Transverse colon (tissue), 4 donors: ENCODE data around the gene NT5DC3. TPM values are rescaled to one million over a fixed set of nuclear protein-coding genes. Genes with fewer than 3 reads are reported as not detected.

Experiments
- DNase-seq: peaks from one replicate; pipeline ENCODE4 v3.0.0-alpha.2; 2019
- H3K27ac ChIP-seq, 4 donors: fragments of 200-600 bp; sonication (generic); 2 replicates each; pipeline ENCODE4 v1.5.1; 2016 to 2018; ENCODE audit warnings: inconsistent platforms in 4 of 4
- H3K27me3 ChIP-seq: fragments of 200-600 bp; sonication (generic); 2 replicates; pipeline ENCODE4 v1.5.1; 2017; ENCODE audit warnings: inconsistent platforms
- H3K36me3 ChIP-seq, 4 donors: fragments of 200-600 bp; sonication (generic); 2 replicates each; pipeline ENCODE4 v1.5.1; 2017 to 2019; ENCODE audit warnings: inconsistent platforms in 4 of 4
- H3K4me1 ChIP-seq, 4 donors: fragments of 200-600 bp; sonication (generic); 2 replicates each; pipeline ENCODE4 v1.5.1; 2017 to 2020; ENCODE audit warnings: inconsistent platforms in 4 of 4
- H3K4me3 ChIP-seq, 4 donors: fragments of 200-600 bp; sonication (generic); 1 replicate in 1 of 4; 2 replicates in 3 of 4; pipeline versions ENCODE4 v1.5.1 to v1.6.1; 2017 to 2019; ENCODE audit warnings: inconsistent platforms in 4 of 4
- H3K9me3 ChIP-seq, 2 donors: fragments of 200-600 bp; sonication (generic); 2 replicates each; pipeline ENCODE4 v1.5.1; 2017 to 2019; ENCODE audit warnings: inconsistent platforms in 2 of 2
- EP300 ChIP-seq: sonication (generic); formaldehyde crosslinking; IDR thresholded peaks from one replicate; pipeline ENCODE4 v1.6.1; 2017; ENCODE audit warnings: antibody characterized with exemption, low read depth
- POLR2A ChIP-seq: fragments of 450-650 bp; IDR thresholded peaks from one replicate; pipeline ENCODE4 v1.6.1; 2016; ENCODE audit warnings: antibody characterized with exemption, mild to moderate bottlenecking, moderate library complexity
- POLR2AphosphoS5 ChIP-seq, 3 donors: sonication (generic); formaldehyde crosslinking; IDR thresholded peaks; one replicate each; pipeline ENCODE4 v1.6.1; 2016; ENCODE audit warnings: antibody characterized with exemption in 3 of 3
- WGBS, 2 donors: methylation state at CpG; one replicate each; pipeline ENCODE4 v1.1.5; 2018; ENCODE audit warnings: low coverage in 1 of 2; 5-methylcytosine and 5-hydroxymethylcytosine counted together
- in situ Hi-C, 4 donors: fragments of 200-750 bp; cut with MboI; loops; one replicate each; pipeline versions ENCODE4 v1.15.0 to v1.15.1; 2017; ENCODE audit warnings: low sequenced_read_pairs in 3 of 4, low pct_ligation_motif_present in 1 of 4, low pct_unique_long_range_greater_than_20kb in 1 of 4
- intact Hi-C: fragments of 100-400 bp; cut with DNase I; formaldehyde crosslinking; loops from one replicate; pipeline ENCODE4 v1.15.1; 2023; ENCODE audit warnings: low total_unique reads
- total RNA-seq, 4 donors: library from RNA; depleted of rRNA; stranded (reverse); fragments of >200 nt; gene quantifications; one replicate each; pipeline ENCODE4 v1.1.0, GENCODE V29; 2016
- TF ChIP-seq, protein P1 (sequence below), 5 experiments: fragments of 200-600 bp in 3 of 5; fragments of 450-650 bp in 2 of 5; sonication (generic) in 3 of 5; IDR thresholded peaks; 1 replicate in 2 of 5; 2 replicates in 3 of 5; pipeline ENCODE4 v1.5.1; 2016 to 2017; ENCODE audit warnings: antibody characterized with exemption in 5 of 5, inconsistent platforms in 3 of 5, mild to moderate bottlenecking in 2 of 5, moderate library complexity in 1 of 5

Gene NT5DC3
- total RNA-seq, 4 donors from 2014 or later = 24.3 to 71.4 (median 54.8) TPM

DNA sequence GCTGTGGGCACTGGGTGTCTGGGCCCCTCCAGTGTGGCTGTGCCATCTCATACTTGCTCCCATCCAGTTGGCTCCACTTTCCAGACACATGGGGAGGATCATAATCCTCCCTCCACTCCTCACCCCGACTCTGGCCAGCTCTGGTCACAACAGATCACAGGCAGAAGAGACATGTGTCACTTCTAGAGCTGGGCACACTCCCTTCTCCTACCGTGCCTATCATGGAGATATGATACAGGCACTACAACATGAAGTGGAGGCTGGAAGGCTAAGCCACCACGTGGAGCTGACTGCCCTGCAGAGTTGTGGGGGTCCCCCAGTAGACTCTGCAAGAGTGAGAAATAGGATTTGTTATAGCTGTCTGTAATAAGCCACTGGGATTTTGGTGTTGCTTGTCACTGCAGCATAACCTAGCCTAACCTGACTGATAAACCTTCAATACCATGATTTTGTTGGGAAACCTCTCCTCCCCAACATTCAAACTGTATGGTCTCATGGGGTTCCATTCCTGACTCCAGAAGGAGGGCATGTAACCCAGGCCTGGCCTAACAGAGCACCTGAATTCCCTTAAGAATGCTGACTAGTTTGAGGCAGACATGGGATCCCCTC lies 20.0 kb downstream of the NT5DC3 start:
- no peaks in the 10 kb centered on the region for H3K27me3 ChIP-seq
- 90% methylated on average over 3 of the region's 3 CpGs; no CpG with 5 or more reads in 1 of the 2 donors for whole genome bisulfite sequencing, 2 donors
- intact Hi-C loops (no loop called here), in situ Hi-C loops (no loop called here)
- peaks cover 0 to 21% (median 9%) of the 10 kb centered on the region in 4 donors for H3K4me1 ChIP-seq
- peaks cover 0 to 6% (median 0%) of the 10 kb centered on the region in 4 donors for H3K36me3 ChIP-seq
- no peaks in the 10 kb centered on the region for H3K9me3 ChIP-seq
- H3K27ac ChIP-seq = peak overlapping the region in 3 of 4 donors; percentile 35 to 50 (median 41)
- TF ChIP-seq POLR2A = no peak
- no peak for TF ChIP-seq EP300
- TF ChIP-seq, protein P1, sequence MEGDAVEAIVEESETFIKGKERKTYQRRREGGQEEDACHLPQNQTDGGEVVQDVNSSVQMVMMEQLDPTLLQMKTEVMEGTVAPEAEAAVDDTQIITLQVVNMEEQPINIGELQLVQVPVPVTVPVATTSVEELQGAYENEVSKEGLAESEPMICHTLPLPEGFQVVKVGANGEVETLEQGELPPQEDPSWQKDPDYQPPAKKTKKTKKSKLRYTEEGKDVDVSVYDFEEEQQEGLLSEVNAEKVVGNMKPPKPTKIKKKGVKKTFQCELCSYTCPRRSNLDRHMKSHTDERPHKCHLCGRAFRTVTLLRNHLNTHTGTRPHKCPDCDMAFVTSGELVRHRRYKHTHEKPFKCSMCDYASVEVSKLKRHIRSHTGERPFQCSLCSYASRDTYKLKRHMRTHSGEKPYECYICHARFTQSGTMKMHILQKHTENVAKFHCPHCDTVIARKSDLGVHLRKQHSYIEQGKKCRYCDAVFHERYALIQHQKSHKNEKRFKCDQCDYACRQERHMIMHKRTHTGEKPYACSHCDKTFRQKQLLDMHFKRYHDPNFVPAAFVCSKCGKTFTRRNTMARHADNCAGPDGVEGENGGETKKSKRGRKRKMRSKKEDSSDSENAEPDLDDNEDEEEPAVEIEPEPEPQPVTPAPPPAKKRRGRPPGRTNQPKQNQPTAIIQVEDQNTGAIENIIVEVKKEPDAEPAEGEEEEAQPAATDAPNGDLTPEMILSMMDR (IDR thresholded peaks at IDR 0.05) = no peak
- no peak for TF ChIP-seq POLR2AphosphoS5 (IDR thresholded peaks at IDR 0.05)
- DNase-seq = no peak
- H3K4me3 ChIP-seq = no peak overlapping the region

DNA sequence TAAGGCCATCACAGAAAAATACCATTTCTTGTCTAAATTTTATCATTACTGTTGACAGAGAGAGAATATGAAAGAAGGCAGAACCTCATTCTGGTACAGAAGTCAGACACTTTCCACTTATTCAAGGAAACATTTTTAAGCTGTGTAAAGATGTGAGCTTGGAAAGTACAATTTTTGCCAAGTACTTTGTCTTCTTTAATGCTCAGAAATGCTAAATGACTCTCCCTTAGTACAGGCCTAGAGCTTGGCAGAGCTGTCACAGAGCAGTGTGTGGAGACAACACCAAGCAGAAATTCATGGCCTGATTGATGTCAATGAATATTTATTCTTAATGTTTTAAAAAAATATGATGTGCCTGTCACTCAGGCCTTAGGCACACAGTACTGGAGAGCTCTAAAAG lies 20.7 kb downstream of the NT5DC3 start:
- no peak for DNase-seq
- intact Hi-C loops (no loop called here), in situ Hi-C loops (no loop called here)
- no peak overlapping the region for H3K4me3 ChIP-seq
- H3K36me3 ChIP-seq = peaks cover 0 to 6% (median 0%) of the 10 kb centered on the region in 4 donors
- no peaks in the 10 kb centered on the region for H3K27me3 ChIP-seq
- peaks cover 0 to 16% (median 9%) of the 10 kb centered on the region in 4 donors for H3K4me1 ChIP-seq
- peak overlapping the region in 3 of 4 donors; percentile 21 to 50 (median 41) for H3K27ac ChIP-seq
- TF ChIP-seq POLR2AphosphoS5 (IDR thresholded peaks at IDR 0.05) (no peak), POLR2A (no peak), EP300 (no peak)
- TF ChIP-seq, protein P1 (IDR thresholded peaks at IDR 0.05) = no peak
- H3K9me3 ChIP-seq = no peaks in the 10 kb centered on the region

GRCh38 chr12:103819892-103820291 lies 21.1 kb downstream of the NT5DC3 start:
- 87% methylated on average over 2 of the region's 2 CpGs for WGBS, 2 donors
- Histone ChIP-seq H3K27me3 (no peaks in the 10 kb centered on the region), H3K4me3 (no peak overlapping the region), H3K27ac (peak overlapping the region in 3 of 4 donors; percentile 21 to 54 (median 50)), H3K9me3 (no peaks in the 10 kb centered on the region), H3K36me3 (peaks cover 0 to 6% (median 0%) of the 10 kb centered on the region in 4 donors), H3K4me1 (peaks cover 0 to 16% (median 7%) of the 10 kb centered on the region in 4 donors)
- in situ Hi-C loops (no loop called here), intact Hi-C loops (no loop called here)
- DNase-seq = no peak
- TF ChIP-seq POLR2A (no peak), EP300 (no peak), POLR2AphosphoS5 (IDR thresholded peaks at IDR 0.05) (no peak)
- TF ChIP-seq, protein P1 (IDR thresholded peaks at IDR 0.05) = no peak

- Histone ChIP-seq H3K27me3 (no peaks in the 10 kb centered on the region), H3K4me3 (no peak overlapping the region), H3K36me3 (peaks cover 0 to 6% (median 0%) of the 10 kb centered on the region in 4 donors), H3K9me3 (no peaks in the 10 kb centered on the region), H3K4me1 (peaks cover 0 to 12% (median 6%) of the 10 kb centered on the region in 4 donors), H3K27ac (peak overlapping the region in 3 of 4 donors; percentile 27 to 54 (median 50))
- in situ Hi-C loops (no loop called here), intact Hi-C loops (no loop called here)
- 73% methylated on average over 2 of the region's 2 CpGs; no CpG with 5 or more reads in 1 of the 2 donors for WGBS, 2 donors
- TF ChIP-seq POLR2AphosphoS5 (IDR thresholded peaks at IDR 0.05) (no peak), EP300 (no peak), POLR2A (no peak)
- TF ChIP-seq, protein P1 (IDR thresholded peaks at IDR 0.05) = no peak
- no peak for DNase-seq
Measured at GRCh38 chr12:103819312-103819711, 21.7 kb downstream of the NT5DC3 start.
